COLO668 (cell line): ENCODE data around the gene HUNK.
"Not testable (repeated sequence)": the region's sequence is repeated elsewhere in the genome, so short reads cannot be mapped to it uniquely, and the experiment has no call there.

Experiments used
- DNase-seq: peaks from one replicate; lab custom pipeline; 2025; ENCODE audit not compliant: unreplicated experiment; lab: John Stamatoyannopoulos, UW

The HUNK gene

DNA sequence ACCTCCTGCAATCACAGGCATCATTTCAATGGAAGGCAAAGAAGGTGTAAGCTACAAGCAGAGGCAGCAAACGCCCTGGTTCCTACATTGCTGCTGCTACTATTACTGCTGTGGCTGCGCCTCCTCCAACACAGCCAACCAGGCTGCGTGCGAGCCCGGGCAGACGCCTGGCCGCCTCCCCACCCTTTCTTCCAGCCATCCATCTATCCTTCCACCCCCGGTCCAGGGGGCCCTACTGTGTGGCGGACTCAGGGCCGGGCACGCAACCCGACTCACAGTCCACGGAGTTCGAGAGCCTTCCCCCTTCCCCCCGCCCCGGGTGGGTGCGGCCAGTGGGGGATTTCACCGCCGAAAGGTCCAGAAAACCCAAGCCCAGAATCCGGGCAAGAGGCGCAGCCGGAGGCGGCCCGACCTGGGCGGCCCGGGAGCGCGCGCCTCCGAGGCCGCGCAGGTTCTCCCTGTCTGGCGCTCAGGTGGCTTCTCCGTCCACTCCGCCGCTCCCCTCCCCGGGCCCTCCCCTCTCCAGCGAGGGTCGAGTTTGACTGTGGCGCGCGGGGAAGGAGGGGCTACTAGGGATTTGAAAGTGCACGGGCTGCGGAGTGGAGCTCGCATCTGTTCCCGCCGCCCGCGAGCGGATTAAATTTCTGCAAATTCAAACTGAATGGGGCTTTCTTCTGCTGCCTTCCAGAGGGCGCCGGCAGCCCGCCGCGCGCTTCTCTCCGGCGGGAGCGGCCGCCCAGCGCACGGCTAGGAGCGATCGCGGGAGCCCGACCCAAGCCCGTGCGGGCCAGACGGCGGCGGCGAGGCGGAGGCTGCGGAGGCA, at the start of gene HUNK:
Gene HUNK (plus strand): TSS at position 569 of the 823 bp plus-strand sequence. CDS start 655 bp downstream, outside the sequence.
- DNase-seq: peak; percentile 62

DNA sequence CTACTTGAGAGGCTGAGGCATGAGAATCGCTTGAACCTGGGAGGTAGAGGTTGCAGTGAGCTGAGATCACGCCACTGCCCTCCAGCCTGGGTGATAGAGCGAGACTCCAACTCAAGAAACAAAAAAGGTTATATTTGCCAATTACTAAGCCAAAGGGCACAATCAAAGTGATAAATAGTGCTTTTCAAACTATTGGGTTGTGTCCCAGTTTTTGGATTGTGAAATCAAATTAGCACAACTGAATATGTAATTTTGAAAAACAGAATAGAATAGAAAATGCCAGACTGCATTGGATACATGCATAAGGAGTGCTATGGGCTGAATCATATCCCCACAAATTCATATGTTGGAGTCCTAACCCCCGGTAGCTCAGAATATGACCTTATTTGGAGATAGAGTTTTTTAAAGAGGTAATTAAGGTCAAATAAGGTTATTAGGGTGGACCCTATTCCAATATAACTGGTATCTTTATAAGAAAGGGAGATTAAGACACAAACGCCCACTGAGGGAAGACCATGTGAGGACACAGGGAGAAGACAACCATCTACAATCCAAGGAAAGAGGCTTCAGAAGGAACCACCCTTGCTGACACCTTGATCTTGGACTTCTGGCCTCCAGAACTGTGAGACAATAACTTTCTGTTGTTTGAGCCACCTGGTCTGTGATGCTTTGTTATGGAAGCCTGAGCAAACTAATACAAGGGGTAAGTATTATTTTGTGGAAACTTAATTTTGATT, 42.9 kb upstream of the HUNK start:
- no peak for DNase-seq

DNA sequence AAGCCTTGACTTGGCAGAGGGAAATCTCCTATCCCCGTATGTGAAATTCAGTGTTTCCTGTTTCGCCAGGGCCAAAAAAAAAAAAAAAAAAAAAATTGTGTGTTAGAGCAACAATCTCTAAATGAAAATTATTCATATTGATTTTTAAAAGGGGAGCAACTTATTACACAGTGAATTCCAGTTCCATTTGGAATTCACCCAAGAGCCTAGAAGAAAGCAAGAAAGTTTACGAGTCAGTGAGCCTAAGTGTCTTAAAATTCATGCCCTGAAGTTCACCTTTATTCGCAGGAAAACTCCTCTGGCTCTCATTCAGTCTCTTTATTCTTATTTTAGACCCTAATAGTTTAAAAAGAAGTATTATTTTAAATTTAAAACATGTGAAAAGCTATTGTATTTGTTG, 42.1 kb upstream of the HUNK start:
- no peak for DNase-seq

DNA sequence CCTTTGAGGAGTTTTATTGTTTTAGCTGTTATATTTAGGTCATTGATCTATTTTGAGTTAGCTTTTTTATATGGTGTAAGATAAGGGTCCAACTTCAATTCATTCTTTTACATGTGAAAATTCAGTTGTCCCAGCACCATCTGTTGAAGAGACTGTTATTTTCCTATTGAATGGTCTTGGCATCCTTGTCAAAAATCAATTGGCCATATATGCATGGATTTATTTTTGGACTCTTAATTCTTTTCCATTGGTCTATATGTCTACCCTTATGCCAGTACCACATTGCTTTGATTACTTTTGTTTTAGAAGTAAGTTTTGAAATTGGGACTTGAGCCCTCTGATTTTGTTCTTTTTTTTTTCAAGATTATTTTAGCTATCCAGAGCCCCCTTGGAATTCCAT, 35.8 kb upstream of the HUNK start:
- no peak for DNase-seq

DNA sequence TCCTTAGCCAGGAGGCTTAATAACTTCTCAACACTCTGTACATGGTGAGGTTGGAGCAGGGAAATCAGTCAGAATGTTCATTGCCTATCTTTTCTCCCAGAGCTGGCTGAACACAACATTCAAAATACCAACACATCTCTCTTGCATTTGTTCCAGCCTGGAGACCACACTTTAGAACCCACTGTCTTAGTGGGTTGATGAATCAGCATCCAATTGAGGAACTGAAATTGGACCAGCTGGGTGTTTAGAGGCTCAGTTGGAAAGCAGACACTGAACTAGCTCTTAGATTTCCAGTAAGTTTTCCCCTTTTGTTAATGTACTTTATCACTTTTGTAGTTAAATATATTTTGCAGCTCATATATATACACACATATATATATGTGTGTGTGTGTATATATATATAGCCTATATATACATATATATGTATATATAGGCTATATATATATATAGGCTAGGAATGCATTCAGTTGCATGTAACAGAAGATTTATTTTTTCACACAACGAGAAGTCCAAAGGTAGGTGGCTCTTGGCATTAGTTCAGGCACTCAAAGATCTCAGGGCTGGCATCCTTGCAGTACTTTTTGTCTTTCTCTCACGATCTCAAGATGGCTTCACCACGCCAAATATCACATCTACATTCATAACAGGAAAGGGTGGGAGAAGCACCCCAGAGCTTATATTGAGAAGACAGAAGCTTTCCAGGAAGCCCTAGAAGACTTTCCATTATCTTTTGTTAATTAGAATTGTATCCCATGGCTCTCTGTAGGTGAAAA, 35.0 kb upstream of the HUNK start:
- DNase-seq: no peak

DNA sequence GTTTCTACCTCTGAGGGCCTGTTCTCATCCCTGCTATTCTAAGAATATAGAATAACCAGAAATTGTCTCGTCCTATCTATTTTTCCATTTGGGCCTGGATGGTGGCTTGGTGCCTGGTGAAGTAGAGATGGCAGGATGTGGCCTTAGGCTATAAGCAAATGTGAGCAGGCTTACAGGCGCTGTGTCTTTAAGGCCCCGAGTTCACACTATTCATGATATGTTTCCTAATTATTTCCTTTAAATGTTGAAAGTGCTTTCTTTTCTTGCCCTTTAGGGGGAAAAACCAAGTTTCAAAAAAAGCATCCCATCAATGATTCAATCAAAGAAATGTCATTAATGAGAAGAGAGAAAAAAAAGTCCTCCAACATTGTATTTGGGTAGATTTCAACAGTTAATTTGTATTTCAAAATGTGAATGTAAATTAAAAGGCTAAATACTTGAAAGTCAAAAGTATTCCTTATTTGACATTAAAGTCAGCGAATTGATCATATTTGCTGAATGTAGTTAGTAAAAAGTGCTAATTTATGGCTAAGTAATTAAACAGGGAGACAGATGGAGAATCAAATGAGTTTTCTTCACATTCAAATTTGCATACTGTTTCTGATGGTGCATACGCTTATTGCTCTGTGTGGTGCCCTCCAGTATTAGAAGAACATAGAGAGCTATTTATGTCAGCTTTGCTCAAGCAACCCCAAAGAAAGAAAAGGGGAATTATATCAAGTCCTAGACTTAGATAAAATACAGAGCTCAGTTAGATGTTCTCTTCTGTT, 34.0 kb upstream of the HUNK start:
- no peak for DNase-seq

DNA sequence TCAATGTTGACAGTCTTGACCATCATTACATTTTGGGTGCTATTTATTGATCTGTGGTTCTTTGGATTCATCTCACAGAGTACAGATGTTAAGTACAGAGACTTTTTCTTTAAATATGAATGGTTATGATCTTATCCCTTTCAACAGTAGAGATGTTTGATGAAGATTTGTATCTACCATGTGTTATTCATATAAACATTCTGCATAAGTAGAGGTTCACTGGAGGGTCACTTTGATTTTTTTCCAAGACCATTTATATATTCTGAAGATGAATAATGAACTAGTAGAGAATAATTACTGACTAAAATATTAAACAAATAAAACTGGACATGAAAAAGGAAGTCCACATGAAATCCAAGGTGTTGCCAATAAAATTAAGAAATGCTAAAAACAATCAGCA, 28.6 kb upstream of the HUNK start:
- no peak for DNase-seq

DNA sequence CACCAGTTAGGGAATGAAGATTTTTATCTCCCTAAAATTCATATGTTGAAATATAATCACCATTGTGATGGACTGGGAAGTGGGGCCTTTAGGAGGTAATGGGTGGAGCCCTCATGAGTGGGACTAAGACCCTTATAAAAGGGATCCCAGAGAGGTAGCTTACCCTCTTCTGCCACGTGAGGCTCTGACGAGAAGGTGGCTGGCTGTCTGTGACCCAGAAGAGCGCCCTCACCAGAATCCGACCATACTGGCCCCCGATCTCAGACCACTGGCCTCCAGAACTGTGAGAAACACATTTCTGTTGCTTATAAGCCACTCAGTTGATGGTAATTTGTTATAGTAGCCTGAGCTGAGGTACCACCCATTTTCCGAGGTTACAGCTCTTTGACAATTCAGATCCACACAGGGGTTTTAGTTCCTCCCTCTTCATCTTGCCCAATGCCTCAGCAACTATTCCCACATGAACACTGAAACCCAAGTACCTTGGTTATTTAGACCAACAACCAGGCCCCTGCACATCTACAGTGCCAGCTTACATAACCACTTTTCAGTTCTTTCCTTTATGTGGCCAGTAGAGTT, 27.6 kb upstream of the HUNK start:
- no peak for DNase-seq

DNA sequence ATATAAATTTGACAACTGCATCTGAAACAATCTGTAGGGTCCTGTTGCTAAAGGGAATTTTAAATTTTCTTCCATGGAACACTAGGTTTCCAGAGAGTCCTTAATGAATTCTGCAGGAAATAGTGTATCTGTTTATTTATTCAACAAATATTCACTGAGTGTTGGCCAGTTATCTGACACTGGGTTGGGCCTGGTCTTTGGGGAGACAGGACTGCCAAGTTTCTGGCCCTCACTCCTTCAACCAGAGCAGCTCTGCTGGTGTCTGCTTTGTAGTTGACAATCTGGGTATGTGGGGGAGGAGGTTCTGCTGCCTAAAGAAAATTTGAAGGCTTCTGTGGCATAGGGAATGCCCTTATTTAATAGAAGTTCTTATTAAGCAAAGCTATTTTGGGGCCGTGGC, 26.1 kb upstream of the HUNK start:
- no peak for DNase-seq

DNA sequence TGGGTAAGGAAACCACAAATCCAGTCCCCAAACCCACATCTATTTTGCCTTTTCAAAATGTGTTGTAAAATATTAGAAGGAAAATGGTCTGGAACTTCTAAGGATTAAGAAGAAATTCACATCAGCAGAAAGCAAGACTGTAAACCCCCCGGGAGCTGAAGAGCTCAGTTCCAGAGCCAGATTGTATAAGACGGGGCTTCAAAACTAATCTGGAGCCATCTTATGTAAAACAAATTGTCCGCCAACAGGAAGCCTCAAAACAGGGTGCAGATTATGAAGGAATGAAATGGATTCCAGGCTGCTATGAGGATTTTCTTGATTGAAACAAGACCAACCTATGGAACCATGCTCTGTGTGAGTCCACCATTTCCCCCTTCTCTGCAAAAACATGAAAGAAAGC, 25.1 kb upstream of the HUNK start:
- DNase-seq: no peak

DNA sequence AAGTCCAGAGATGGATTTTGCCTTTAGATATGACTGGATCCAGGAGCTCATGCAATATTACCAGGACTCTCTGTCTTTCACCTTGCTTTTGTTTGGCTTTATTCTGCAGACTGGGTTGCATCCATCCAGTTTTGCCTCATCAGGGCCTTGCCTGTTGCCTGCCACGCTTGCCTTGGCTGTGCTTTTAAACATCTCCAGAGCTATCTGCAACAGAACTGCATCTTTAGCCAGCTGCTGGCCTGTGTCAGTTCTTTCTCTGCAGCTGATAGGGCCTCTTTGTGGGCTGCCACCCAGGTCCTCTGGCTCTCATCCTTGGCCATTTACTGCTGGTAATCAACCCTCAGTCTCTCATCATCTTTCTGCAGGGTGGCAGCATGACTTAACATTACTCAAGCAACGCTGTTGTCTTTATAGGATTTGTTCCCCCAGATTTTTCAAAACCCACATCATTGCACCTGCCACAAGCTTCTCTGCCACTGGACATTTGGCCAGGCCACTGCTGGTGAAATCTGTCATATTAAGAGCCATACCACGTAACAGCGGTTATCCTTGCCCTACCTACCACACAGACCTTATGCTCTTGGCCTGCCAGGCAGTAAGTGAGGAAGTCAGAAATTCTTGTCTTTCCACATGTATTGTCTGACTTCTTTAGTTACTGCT, 24.4 kb upstream of the HUNK start:
- DNase-seq: no peak

DNA sequence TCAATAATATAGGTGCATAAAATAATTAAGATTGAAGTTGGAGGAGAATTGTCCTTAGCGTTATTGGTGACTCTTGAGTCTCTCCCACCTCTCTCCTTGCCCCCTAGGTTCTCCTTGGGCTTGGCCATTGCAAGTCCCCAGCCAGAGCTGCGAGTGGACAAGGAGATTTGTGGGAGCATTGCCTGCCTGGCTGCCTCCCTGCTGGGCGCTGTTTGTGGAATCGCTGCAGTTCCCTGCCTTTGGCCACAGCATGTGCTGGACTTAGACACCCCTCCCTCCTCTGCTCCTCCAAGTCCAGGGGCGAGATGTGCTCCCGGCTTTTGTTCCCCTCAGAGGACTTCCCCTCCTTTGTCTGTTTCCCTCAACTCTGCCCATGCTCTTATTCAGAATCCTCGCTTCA, 21.9 kb upstream of the HUNK start:
- DNase-seq: no peak

DNA sequence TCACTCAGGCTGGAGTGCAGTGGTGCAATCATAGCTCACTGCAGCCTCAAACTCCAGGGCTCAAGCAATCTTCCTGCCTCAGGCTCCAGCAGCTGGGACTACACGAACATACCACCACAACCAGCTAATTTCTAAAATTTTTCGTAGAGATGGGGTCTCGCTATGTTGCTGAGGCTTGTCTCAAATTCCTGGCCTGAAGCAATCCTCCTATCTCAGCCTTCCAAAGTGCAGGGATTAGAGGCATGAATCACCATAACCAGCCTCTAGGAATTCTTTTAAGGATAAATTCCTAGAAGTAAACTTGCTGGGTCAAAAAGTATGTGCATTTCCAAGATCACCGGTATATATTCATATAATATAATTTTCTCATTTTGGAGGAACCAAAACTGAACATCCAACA, 17.6 kb upstream of the HUNK start:
- DNase-seq: no peak

DNA sequence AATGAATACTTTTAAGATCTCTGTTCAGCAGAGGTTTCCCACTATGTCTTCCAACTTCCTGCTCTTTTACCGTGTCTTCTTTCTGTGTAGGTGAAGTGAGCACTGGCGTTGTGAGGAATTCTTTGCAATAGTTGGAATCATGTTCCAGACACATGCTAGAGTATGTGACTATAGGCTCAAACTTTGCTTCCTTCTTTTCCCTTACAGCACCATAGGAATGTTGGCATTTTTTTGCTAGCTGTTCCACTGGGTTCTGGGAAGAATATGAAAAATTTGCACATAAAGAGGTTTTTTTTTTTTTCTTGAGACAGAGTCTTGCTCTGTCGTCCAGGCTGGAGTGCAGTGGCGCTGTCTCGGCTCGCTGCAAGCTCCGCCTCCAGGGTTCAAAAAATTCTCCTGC, 15.7 kb upstream of the HUNK start:
- DNase-seq: no peak

DNA sequence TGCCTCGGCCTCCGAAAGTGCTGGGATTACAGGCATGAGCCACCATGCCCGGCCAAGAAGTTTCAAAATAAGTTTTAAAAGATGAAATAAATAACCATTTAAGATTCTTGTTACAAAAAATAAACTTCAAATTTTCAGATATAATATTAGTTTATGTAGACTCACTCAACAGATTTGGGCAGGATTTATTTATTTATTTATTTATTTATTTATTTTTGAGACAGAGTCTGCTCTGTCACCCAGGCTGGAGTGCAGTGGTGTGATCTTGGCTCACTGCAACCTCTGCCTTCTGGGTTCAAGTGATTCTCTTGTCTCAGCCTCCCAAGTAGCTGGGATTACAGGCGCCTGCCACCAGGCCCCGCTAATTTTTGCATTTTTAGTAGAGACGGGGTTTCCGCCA, 15.2 kb upstream of the HUNK start:
- DNase-seq: not testable (repeated sequence)

DNA sequence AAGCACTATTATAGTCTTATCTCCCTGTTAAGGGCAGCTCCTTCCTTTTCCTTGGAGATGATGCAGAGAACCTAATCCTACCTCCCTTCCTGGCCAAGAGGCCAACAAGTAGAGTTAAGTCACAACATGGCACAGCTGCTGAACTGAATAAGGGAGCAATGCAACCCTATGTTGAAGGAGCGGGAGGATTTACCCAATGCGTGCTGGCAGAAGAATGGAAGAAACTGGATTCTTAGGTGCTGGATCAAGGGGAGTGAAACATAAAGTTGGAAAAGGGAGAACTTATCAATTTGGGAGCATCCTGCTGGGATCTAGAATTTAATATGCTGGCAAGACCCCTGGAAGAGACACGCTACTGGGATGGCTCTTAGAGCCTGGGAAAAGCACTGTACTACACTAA, 12.0 kb upstream of the HUNK start:
- DNase-seq: no peak

DNA sequence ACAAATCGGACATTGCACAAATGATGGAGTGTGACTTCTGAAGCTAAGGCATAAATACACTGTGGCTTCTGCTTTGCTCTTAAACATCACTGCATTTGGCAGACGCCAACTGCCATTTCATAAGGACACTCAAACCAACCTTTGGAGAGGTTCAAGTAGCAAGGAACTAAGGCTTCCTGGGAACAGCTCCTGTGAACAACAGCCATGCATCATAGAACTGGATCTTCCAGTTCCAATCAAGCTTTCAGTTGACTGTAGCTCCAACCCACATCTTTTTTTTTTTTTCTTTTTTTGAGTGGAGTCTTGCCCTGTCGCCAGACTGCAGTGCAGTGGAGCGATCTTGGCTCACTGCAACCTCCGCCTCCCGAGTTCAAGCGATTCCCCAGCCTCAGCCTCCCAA, 10.7 kb upstream of the HUNK start:
- no peak for DNase-seq

DNA sequence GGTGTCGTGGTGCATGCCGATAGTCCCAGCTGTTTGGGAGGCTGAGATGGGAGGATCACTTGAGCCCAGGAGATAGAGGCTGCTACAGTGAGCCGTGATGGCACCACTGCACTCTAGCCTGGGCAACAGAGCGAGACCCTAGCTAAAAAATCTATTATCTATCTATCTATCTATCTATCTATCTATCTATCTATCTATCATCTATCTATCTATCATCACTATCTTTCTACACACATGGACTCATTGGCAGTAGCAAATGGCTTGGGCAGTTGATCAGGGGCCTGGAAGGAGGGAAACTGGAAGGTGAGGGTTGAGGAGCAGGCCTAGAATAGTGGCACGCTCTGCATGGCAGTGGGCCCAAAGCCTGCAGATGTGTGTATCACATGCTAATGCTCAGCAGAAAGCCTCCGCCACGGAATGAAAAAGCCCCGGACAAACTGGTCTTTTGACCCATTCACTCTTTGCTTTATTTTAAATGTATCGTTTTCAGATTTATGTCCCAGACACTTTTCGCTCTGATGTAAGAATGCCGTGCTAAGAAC, 7.3 kb upstream of the HUNK start:
- no peak for DNase-seq

DNA sequence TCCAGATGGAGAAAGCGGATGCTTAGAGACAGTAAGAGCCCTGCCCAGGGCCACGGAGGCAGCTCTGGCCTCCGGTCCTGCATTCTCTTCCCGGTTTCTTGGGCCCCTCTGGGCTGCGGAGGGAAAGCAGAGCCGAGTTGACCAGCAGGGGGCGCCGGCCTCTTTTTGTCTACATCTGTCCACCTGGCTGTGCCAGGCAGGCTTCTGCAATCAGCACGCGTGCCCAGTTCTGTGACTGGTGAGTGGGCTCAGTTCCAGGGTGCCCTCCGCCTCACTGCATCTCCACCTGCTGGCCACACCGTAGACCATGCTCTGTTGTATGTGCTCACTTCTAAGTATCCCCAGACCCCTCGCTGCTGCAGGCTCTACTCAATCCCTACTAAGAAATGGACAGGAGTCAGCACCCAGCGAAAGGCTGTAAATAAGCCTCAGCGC, 6.7 kb upstream of the HUNK start:
- DNase-seq: peak; percentile 80

DNA sequence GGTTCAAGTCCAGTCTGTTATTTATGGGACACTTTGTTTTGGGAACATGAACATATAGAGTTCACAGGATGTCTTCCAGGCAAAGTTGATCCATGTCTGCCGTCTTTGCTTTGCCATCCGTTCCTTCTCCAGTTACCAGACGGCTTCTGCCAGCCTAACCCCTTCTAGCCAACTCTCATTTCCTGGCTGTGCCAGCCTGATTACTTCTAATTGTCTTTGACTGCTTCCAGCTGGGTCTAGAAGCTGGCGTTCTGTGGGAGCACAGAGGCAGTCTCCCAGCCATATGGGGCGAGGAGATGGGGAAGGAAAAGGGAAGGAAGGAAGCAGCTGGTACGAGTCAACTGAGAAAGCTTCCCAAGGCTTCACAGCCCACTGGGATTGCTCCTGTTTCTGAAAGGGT, 3.1 kb upstream of the HUNK start:
- no peak for DNase-seq
